D721Med (cell line): ENCODE results near the gene SPOCK1.

Experiments
- DNase-seq: peaks from one replicate; pipeline ENCODE4 v3.0.0; 2011; ENCODE audit warnings: low spot score; ENCODE audit not compliant: insufficient read length
- FAIRE-seq: peaks from 2 replicates; lab custom pipeline; 2011; peaks lifted over from hg19 to GRCh38; lab: Jason Lieb, UNC
- TF ChIP-seq, protein P1 (sequence below): IDR thresholded peaks from 2 replicates; pipeline ENCODE4 v1.5.1; 2012; ENCODE audit warnings: mild to moderate bottlenecking, control low read depth; ENCODE audit not compliant: insufficient read depth; ENCODE audit errors: missing control alignments

Gene SPOCK1

DNA sequence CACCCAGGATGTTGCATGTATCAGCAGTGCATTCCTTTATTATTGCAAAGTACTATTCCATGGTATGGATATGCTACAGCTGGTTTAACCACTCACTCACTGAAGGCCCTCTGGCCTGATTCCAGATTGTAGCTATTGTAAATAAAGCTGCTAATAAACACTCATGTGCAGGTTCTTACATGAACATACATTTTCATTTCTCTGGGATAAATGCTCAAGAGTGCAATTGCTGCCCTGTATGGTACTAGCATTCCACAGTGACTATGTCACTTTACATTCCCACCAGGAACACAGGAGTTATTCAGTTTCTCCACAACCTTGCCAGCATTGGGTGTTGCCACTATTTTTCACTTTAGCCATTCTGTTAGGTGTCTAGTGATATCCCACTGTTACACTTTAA is 267.6 kb downstream of the SPOCK1 start:
- TF ChIP-seq, protein P1, sequence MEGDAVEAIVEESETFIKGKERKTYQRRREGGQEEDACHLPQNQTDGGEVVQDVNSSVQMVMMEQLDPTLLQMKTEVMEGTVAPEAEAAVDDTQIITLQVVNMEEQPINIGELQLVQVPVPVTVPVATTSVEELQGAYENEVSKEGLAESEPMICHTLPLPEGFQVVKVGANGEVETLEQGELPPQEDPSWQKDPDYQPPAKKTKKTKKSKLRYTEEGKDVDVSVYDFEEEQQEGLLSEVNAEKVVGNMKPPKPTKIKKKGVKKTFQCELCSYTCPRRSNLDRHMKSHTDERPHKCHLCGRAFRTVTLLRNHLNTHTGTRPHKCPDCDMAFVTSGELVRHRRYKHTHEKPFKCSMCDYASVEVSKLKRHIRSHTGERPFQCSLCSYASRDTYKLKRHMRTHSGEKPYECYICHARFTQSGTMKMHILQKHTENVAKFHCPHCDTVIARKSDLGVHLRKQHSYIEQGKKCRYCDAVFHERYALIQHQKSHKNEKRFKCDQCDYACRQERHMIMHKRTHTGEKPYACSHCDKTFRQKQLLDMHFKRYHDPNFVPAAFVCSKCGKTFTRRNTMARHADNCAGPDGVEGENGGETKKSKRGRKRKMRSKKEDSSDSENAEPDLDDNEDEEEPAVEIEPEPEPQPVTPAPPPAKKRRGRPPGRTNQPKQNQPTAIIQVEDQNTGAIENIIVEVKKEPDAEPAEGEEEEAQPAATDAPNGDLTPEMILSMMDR = no peak
- no peak for FAIRE-seq
- DNase-seq = no peak

DNA sequence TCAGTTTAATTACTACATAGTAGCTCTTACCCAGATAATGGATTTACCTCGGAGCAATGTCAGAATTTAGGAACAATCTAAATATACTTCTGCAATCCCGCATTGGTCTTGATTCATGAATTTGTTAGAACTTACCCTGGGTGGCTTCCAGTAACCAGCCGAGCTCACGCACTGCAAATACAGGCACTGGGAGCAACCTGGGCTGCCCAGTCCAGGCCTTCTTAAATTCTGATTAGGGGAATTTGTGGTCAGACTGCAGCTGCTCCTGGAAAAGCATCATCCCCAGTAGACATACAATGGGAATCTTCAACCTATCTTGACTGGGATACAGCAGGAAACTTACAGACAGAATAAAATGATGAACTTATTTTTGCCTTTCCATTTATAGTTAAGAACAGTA is 270.3 kb downstream of the SPOCK1 start:
- TF ChIP-seq, protein P1 = no peak
- DNase-seq (no peak), FAIRE-seq (no peak)

DNA sequence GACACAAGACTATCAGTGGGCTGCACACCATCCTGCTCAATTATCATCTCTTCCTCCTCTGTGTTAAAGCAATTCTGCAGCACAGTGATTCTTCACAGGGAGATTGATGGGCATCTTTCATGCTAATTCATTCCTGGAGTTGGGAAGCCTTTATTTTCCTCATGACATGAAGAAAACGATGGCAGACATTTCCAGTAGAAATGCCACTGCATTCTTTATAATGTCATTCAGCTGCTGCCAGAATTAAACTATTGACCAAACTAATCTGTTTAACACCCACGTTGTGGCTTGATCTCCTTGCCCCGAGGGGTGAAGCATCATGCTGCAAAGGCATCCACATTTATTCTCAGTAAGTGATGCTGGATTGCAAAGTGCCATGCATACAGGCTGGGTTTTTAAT is 273.0 kb downstream of the SPOCK1 start:
- no peak for FAIRE-seq
- DNase-seq = no peak
- TF ChIP-seq, protein P1 = no peak

DNA sequence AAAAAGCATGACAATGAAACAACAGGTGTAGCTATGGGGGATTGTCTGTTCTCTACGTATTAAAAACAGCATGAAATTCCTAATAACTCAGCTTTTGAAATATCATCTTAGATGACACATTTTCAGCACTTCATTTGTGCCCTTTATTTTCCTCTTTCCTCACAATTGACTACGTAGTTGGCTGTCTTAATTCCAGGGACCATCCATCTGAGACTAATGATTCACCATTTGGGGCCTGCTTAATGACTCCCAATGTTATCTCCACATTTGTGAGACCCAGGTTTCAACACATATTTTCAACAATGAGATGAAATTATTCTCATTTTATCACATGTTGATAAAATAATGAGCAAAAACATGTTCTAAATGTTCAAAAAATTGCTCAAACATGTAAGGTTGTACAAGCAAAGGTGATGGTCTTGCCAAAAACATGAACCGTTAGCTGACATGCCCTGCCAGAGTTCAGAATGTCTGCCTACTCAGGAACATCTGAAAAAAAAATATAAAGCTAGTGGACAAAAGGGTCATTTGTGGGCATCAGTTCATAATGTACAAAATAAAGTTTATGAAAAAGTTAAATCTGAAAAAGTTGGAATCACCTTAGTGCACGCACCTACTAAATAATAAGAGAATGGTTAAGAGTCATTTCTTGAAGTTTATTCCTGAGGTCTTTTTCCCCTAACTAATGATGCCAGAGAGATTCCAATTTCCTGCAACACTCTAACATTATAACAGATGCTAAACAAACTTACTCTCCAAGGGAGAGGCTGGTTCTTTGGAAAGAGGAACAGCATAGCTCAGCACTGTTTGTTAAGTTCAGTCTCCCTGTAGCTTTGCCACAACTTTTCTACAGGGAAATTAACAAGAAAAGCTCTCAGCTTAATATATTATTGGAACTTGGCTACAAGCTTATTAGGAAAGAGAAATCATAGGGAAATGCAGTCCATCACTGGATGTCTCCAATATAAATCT is 275.5 kb downstream of the SPOCK1 start:
- FAIRE-seq (no peak), DNase-seq (no peak)
- TF ChIP-seq, protein P1 = no peak

DNA sequence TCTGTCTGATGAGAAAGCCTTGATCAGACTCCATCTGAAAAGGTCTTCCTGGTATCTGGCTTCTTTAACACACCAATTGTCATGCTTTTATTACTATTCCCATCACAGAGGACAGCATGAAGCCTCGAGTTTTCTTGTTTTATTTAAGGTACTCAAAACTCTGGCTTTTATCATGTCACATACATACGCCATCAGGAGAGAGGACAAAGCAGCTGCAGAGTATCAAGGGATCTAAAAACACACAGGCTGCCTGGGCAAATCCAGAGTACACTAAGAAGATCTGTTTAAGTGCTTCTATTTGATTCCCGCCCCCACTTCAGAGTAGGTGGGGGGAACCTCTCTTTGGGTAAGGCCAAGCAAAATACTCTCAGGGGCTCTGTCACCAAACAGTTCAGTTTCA is 277.2 kb downstream of the SPOCK1 start:
- TF ChIP-seq, protein P1 = no peak
- no peak for FAIRE-seq

DNA sequence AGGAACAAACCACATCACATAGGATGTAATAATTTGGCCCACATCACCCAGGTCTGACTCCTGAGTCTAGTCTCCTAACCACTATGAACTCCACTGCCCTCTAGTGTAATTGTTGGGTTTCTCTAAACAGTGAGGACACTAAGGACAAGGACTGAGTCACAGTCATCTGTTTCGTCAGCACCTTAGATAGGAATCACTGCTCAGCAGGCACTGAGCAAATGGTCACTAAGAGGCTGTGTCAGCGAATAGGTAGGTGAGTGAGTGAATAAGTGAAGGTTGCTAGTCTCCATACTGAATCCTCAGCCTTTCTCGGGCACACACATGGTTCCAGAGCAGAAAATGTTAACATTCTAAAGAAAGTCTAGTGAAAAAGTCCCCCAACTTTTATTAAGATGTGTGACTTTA is 278.6 kb downstream of the SPOCK1 start:
- peak; percentile 81 for FAIRE-seq
- TF ChIP-seq, protein P1 = peak; percentile 74
- no peak for DNase-seq

More for the DNA sequence above, 277.2 kb downstream of the SPOCK1 start:
- no peak for DNase-seq

DNA sequence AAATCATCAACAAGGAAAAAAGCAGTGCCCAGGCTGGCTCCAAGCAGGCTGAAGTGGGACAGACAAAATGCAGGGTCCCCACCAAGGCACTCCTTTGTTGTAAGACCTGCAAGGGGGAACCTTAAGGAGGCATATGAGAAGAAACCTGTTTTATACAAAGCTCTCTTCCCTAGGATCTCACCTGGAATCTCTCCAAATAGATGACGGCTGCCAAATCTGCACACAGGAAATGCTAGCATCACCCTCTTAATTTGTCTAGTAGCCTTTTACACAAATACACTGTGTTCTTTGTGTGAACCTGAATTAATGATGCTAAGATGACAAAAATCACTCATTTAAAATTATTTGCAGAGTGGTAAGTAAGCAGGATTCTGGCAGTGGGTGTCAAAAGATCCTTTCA is 280.2 kb downstream of the SPOCK1 start:
- TF ChIP-seq, protein P1 = no peak
- FAIRE-seq (no peak), DNase-seq (no peak)
